Activated CD4-positive, alpha-beta T cell treated with anti-CD3 and anti-CD28 coated beads, Interleukin-2, amount 50 U/mL, for 16 hours (primary cell): ENCODE results near the gene ITPRIP.

Source experiments
- DNase-seq: peaks from one replicate; pipeline ENCODE4 v3.0.0-alpha.2; 2020

The ITPRIP gene

GRCh38 chr10:104279550-104280259, 58.6 kb downstream of the ITPRIP start:
- DNase-seq = no peak

- DNase-seq = no peak
Observed at GRCh38 chr10:104277785-104278184, 60.5 kb downstream of the ITPRIP start.

GRCh38 chr10:104276192-104276591, 62.1 kb downstream of the ITPRIP start:
- no peak for DNase-seq

DNA sequence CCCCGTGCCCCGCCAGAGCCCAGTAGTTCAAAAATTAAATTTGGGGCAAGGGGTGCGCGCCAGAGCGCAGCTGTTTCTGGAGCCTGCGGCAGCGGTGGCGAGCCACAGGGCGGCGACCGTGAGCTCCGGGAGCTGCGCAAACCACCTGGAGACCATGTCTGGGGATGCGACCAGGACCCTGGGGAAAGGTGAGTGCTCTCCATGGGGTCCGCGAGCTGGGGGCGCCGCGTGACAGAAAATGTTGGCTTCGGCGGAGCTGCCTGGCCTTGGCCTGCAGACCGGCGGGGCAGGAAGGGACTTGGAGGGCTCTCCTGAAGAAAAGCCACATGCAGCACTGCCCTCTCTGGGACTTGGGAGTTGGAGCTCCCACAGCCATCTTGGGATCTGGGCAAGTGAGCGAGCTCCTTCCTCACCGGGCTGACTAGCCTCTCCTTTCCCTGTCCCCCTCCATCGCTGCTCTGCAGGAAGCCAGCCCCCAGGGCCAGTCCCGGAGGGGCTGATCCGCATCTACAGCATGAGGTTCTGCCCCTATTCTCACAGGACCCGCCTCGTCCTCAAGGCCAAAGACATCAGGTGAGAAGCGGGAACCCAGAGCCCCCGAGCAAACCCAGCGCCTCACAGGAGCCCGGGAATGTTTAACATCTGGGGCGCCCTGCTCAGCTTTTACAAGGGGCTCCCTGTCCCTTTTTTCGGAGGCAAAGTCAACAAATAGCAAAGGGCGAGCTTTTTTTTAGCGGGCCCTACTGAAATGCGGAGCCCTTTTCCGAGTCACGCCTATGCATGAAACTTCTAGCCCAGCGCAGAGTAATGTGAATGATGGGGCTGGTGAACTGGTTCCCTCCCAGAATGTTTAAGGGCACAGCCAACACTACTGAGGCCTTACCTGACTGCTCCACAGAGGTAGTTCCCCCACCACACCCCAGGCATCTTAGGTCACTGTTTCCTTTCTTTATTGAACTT, 63.2 kb downstream of the ITPRIP start:
- DNase-seq = peak; percentile 55

GRCh38 chr10:104273899-104274575, 64.2 kb downstream of the ITPRIP start:
- DNase-seq = no peak

DNA sequence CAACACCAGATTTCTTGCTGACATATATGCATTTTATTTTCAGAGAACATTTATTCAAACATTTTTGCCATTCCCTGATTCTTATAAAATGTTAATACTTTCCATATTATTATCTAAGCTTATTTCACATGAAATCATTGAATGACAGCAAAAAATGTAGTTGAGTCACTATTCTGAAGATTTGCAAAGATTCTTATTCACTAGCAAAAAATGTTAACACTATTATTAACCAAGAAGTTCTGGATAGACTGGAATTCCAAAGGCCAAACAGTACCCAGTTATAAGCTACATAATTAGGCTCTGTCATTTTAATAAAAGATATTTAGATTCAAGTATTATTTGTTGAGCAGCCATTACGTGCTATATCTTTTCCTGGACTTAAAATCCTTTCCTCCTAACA, 65.0 kb downstream of the ITPRIP start:
- no peak for DNase-seq

DNA sequence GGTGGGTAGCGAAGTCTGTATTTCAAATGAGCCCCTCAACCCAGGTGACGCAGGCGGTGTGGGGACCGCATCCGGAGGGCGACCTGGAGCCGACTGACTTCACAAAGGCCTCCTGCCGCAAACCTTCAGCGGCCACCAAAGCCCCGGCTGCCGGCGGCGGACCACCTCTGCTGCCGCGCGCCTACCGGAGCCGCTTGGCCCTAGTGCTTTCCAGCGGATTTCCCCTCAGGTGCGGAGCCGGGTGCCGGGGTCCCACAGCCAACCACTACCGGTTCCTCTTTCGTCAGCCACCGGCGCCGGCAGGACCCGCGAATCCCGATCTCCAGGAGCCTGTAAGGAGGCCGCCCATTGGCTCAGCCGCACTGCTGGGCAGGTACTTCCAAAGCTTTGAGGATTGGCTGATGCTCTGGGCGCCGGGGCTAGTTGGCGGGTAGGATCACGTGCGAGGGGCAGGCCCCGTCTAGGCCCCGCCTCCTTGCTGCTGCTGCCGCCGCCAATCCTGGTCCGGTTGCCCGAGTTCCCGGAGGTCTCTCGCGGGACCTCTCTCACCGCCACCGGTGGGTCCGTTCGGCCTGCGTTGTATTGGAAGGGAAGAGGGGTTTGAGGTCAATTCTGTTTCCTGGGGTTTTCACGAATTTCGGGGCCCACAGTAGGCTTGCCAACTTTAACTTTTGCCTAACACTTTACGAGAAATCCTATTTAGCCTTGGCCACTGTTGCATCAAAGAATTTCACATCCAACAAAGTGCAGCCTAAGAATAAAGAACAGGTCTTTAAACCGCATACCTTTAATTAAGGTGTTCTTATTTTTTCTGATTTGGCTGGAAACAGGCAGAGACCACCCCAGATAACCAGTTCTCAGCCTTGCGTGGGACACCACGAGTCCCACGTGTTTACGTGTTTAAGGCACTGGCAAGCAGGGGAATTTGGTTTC, 69.3 kb downstream of the ITPRIP start, which contains the start of gene GSTO2:
Gene GSTO2 (plus strand): TSS at position 472 of the 933 bp plus-strand sequence. CDS start 5,732 bp downstream, outside the sequence.
- DNase-seq = peak; percentile 100

DNA sequence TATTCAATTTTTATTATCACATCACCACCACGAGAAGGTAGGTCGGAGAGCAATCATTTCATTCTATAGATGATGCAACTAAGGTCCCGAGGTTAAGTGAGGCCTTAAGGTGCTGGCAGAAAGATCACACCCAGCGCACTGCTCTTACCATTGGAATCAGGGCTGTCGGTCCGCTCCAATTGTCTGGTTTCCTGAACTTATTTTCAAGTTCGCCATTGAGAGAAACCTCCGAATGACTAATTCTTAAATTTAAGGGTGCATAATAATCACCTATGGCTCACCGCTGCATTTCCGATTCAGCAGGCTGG, 69.9 kb downstream of the ITPRIP start:
- DNase-seq = no peak

GRCh38 chr10:104267721-104268404, 70.4 kb downstream of the ITPRIP start:
- DNase-seq = no peak

DNA sequence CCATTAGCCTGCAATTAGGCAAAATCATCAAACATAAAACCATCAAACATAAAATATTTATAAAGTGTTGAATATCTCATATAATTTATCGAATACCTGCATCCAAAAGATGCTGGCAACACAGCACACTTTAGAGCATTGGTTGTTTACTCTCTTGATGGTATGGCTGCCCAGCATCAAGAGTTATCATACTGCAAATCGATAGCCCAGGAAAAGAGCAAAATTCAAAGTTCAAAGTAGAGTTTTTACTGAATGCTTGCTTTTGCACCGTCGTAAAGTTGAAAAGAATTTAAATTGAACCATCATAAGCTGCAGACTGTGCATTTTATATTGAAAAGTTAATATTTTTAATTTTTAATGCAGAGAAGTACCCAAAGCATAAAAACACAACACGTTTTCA, 73.5 kb downstream of the ITPRIP start:
- no peak for DNase-seq

- DNase-seq = no peak
Observed at GRCh38 chr10:104262055-104262454, 76.2 kb downstream of the ITPRIP start.

- DNase-seq = peak; percentile 43
Observed at GRCh38 chr10:104260775-104261115, 77.5 kb downstream of the ITPRIP start.

- DNase-seq = no peak
Observed at GRCh38 chr10:104259999-104260774, 78.1 kb downstream of the ITPRIP start.
